Activated B cell treated with CpG ODN at 0.5 μM for 24 hours (primary cell): ENCODE results near the gene PTGDR2. TPM values are rescaled to one million over a fixed set of nuclear protein-coding genes. Genes with fewer than 3 reads are reported as not detected.

ENCODE experiments used
- ATAC-seq: fragments of 200-7000 bp; cut with Tn5 transposase; one replicate; pipeline ENCODE4 v1.10.0; 2021; ENCODE audit warnings: low read depth, mild to moderate bottlenecking, moderate library complexity
- CTCF ChIA-PET: fragments of 350-600 bp; sonication (Branson Sonifier 250); formaldehyde crosslinking; loops from one replicate; lab custom pipeline; 2021; ENCODE audit warnings: antibody characterized with exemption; lab: Charles Lee
- POLR2A ChIA-PET: fragments of 350-600 bp; sonication (Branson Sonifier 250); formaldehyde crosslinking; loops from one replicate; lab custom pipeline; 2021; ENCODE audit warnings: antibody characterized with exemption; lab: Charles Lee
- DNase-seq: peaks from one replicate; pipeline ENCODE4 v3.0.0; 2022
- H3K27ac Mint-ChIP-seq: one replicate; pipeline ENCODE4 v1.8.0; 2020; ENCODE audit warnings: mixed read lengths
- H3K27me3 Mint-ChIP-seq: one replicate; pipeline ENCODE4 v1.8.0; 2021; ENCODE audit warnings: mixed read lengths
- H3K36me3 Mint-ChIP-seq: one replicate; pipeline ENCODE4 v1.8.0; 2021; ENCODE audit warnings: low read depth, mixed read lengths
- H3K4me1 Mint-ChIP-seq: one replicate; pipeline ENCODE4 v1.8.0; 2021; ENCODE audit warnings: mixed read lengths
- H3K4me3 Mint-ChIP-seq: one replicate; pipeline ENCODE4 v1.8.0; 2020; ENCODE audit warnings: mild to moderate bottlenecking, mixed read lengths
- H3K9me3 Mint-ChIP-seq: one replicate; pipeline ENCODE4 v1.8.0; 2020; ENCODE audit warnings: mixed read lengths
- intact Hi-C: fragments of 100-400 bp; cut with micrococcal nuclease; formaldehyde crosslinking; loops from one replicate; pipeline ENCODE4 v1.15.1; 2024
- total RNA-seq: library from RNA; stranded (reverse); gene quantifications from 2 replicates; pipeline ENCODE4 v1.2.3, GENCODE V29; 2022
- TF ChIP-seq, protein P1 (sequence below): fragments of 200-600 bp; IDR thresholded peaks from one replicate; pipeline ENCODE4 v1.8.0; 2022; ENCODE audit warnings: antibody characterized with exemption, mild to moderate bottlenecking

PTGDR2 gene
- total RNA-seq, 1 donor from 2014 or later: not detected

DNA sequence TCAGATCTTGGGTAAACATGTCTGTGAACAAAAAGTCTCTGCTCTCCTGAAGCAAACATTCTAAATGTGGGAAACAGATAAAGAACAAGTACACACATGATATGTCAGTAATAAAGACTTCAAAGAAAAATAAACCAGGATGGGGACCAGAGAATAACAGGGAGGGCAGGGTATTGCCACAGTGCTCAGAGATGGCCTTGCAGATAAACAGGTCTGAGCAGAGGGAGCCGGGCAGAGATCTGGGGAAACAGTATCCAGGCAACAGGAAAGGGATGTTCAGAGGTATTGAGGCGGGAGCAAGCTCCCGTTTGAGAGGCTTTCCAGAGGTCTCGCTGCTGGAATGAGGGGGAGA, 10.9 kb downstream of the PTGDR2 start:
- Mint-ChIP-seq H3K4me1 (peaks cover 41% of the 10 kb centered on the region), H3K36me3 (peaks cover 38% of the 10 kb centered on the region), H3K9me3 (no peaks in the 10 kb centered on the region), H3K4me3 (peak overlapping the region; percentile 83), H3K27me3 (no peaks in the 10 kb centered on the region), H3K27ac (no peak overlapping the region)
- TF ChIP-seq, protein P1, sequence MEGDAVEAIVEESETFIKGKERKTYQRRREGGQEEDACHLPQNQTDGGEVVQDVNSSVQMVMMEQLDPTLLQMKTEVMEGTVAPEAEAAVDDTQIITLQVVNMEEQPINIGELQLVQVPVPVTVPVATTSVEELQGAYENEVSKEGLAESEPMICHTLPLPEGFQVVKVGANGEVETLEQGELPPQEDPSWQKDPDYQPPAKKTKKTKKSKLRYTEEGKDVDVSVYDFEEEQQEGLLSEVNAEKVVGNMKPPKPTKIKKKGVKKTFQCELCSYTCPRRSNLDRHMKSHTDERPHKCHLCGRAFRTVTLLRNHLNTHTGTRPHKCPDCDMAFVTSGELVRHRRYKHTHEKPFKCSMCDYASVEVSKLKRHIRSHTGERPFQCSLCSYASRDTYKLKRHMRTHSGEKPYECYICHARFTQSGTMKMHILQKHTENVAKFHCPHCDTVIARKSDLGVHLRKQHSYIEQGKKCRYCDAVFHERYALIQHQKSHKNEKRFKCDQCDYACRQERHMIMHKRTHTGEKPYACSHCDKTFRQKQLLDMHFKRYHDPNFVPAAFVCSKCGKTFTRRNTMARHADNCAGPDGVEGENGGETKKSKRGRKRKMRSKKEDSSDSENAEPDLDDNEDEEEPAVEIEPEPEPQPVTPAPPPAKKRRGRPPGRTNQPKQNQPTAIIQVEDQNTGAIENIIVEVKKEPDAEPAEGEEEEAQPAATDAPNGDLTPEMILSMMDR: no peak
- ATAC-seq (no peak), DNase-seq (no peak)
- intact Hi-C loops: loop anchor here (5.0 kb wide), 1 partner anchor 107 kb away; the partner anchor contains the start of gene SLC15A3
- ChIA-PET CTCF (interaction anchor here (1.2 kb wide), 1 partner anchor 14 kb away, joined by 3 read pairs; no protein-coding TSS in a partner anchor), POLR2A (no interaction called here)

DNA sequence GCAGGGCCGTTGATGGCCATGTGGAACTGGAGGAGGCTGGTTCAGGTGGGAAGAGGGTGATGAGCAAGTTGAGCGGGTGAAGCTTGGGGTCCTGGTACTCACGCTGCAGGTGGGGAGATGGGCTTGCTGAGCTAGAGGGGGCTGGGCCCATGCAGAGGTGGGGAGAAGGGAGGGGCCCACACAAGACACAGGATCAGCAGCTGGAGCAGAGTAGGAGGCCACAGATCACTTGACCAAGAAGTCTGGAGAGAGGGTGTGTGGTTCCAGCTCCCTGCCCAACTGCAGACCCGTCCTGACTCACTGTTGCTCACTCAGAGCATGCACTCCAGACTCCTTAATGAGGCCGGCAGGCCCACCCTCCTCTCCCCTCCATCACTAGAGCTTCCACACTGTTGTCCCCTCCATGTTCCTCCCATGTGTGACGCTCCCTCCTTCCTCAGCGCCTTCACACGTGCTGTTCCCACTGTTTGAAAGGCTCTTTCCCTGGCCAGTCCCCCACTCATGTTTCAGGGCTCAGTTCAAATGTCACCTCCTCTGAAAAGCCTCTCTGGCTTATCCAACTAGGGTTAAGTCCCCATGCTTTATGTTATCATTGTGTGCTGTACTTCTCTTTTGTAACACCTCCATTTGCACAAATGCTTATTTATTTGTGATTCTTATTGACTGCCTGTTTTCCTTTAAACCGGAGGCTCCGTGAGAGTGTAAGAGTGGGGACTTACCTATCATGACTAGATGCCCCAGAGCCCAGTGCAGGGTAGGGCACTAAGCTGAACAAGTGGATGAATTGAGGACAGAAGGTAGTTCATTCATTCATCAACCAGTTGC, 11.5 kb downstream of the PTGDR2 start:
- ChIA-PET POLR2A (no interaction called here), CTCF (interaction anchor here (0.7 to 1.2 kb wide), 2 partner anchors 14 to 341 kb away, joined by 3 read pairs; no protein-coding TSS in a partner anchor)
- intact Hi-C loops: loop anchor here (5.0 kb wide), 1 partner anchor 108 kb away; the partner anchor contains the start of gene SLC15A3
- H3K27ac Mint-ChIP-seq: no peak overlapping the region
- H3K9me3 Mint-ChIP-seq: no peaks in the 10 kb centered on the region
- DNase-seq (no peak), ATAC-seq (no peak)
- no peaks in the 10 kb centered on the region for H3K27me3 Mint-ChIP-seq
- TF ChIP-seq, protein P1: no peak
- peaks cover 41% of the 10 kb centered on the region for H3K4me1 Mint-ChIP-seq
- H3K4me3 Mint-ChIP-seq: peak overlapping the region; percentile 83
- H3K36me3 Mint-ChIP-seq: peaks cover 33% of the 10 kb centered on the region

DNA sequence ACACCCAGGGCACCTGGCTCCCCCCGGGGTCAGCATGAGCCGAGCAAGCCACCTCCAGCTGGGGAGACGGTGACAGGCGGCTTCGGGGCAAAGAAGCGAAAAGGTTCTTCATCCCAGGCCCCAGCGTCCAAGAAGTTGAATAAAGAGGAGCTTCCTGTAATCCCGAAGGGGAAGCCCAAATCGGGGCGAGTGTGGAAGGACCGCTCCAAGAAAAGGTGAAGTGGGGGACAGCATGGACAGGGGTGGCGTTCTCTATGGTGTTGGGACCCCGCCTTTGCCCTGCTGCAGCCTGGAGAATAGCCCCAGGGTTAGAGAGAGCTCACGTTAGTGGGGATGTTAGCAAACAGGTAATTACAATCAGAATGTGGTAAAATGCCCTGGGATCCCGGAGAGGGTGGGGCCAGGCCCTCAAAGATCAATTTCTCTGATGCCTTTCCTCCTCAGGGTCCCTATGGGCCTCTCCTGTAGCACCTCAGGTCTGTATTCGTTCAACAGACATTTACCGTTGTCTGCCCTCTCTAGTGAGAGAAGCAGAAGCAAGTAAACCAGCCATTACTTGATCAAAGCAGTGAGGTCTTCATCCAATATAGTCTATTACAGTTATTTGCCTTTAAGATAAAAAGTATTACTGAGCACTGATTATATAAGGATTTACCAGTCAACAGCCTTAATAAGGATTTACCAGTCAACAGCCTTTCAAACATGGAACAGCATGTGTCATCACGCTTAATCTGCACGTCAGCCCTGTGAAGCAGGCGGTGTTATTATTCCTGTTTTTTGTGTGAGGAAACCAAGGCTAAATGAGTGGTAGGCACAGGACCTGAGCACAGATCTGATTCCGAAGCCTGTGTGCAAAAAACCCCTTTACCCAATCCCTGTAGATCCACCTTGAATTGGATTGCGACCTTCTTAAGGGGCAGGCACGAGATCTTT, 12.8 kb downstream of the PTGDR2 start:
- TF ChIP-seq, protein P1: no peak

GRCh38 chr11:60841797-60842667, 13.7 kb downstream of the PTGDR2 start, which contains the start of gene CCDC86:
Gene CCDC86 (plus strand): TSS chr11:60842113. CDS start chr11:60842125, 12 bp downstream.
- DNase-seq (peak; percentile 100), ATAC-seq (peak; percentile 96)
- Mint-ChIP-seq H3K4me3 (peak within 1 kb of the TSS; percentile 83), H3K9me3 (no peaks in the 10 kb centered on the region), H3K4me1 (peaks cover 41% of the 10 kb centered on the region), H3K27me3 (no peaks in the 10 kb centered on the region), H3K27ac (peak within 1 kb of the TSS; percentile 85), H3K36me3 (peaks cover 12% of the 10 kb centered on the region)
- intact Hi-C loops: loop anchor here (1.0 to 5.0 kb wide), 4 partner anchors 73 to 319 kb away; partner anchors contain the start of genes SLC15A3 and VPS37C
- CTCF ChIA-PET: interaction anchor here (3.0 kb wide), 1 partner anchor 11 kb away, joined by 14 read pairs; no protein-coding TSS in a partner anchor
- TF ChIP-seq, protein P1: no peak
- POLR2A ChIA-PET: interaction anchor here (0.8 to 1.2 kb wide), 2 partner anchors 110 to 494 kb away, joined by 3 to 4 read pairs; partner anchors contain the start of gene SLC15A3

More for the DNA sequence above, 12.8 kb downstream of the PTGDR2 start:
- Mint-ChIP-seq H3K27ac (peak overlapping the region; percentile 85), H3K4me3 (peak overlapping the region; percentile 83), H3K36me3 (peaks cover 20% of the 10 kb centered on the region), H3K27me3 (no peaks in the 10 kb centered on the region), H3K9me3 (no peaks in the 10 kb centered on the region), H3K4me1 (peaks cover 41% of the 10 kb centered on the region)
- intact Hi-C loops: loop anchor here (1.0 to 5.0 kb wide), 3 partner anchors 80 to 318 kb away; partner anchors contain the start of genes SLC15A3 and VPS37C
- DNase-seq: no peak
- ChIA-PET POLR2A (interaction anchor here (0.8 kb wide), 1 partner anchor 493 kb away, joined by 4 read pairs; no protein-coding TSS in a partner anchor), CTCF (interaction anchor here (3.0 kb wide), 1 partner anchor 12 kb away, joined by 14 read pairs; no protein-coding TSS in a partner anchor)
- ATAC-seq: no peak
